Glomerular visceral epithelial cell (primary cell): Measurements from ENCODE around the gene TMPRSS2.

Experiments
- DNase-seq: peaks from one replicate; pipeline ENCODE4 v3.0.0-alpha.2; 2016; ENCODE audit errors: extremely low spot score

The TMPRSS2 gene

GRCh38 chr21:41481191-41481590 is 26.8 kb downstream of the TMPRSS2 start:
- peak; percentile 53 for DNase-seq

- DNase-seq = no peak
Measured at GRCh38 chr21:41480086-41480690, 27.8 kb downstream of the TMPRSS2 start.

GRCh38 chr21:41479686-41480085 is 28.3 kb downstream of the TMPRSS2 start:
- DNase-seq = no peak

- no peak for DNase-seq
Measured at GRCh38 chr21:41478319-41479177, 29.4 kb downstream of the TMPRSS2 start.

GRCh38 chr21:41477641-41478318 is 30.2 kb downstream of the TMPRSS2 start:
- DNase-seq = peak; percentile 52

GRCh38 chr21:41475714-41476420 is 32.1 kb downstream of the TMPRSS2 start:
- DNase-seq = no peak

GRCh38 chr21:41472753-41473548 is 35.0 kb downstream of the TMPRSS2 start:
- no peak for DNase-seq

- no peak for DNase-seq
Measured at GRCh38 chr21:41470054-41470453, 37.9 kb downstream of the TMPRSS2 start.

GRCh38 chr21:41466024-41466820 is 41.7 kb downstream of the TMPRSS2 start:
- DNase-seq = no peak

- no peak for DNase-seq
Measured at GRCh38 chr21:41465176-41465781, 42.7 kb downstream of the TMPRSS2 start.

GRCh38 chr21:41460578-41461527 is 47.1 kb downstream of the TMPRSS2 start:
- peak; percentile 67 for DNase-seq

- no peak for DNase-seq
Measured at GRCh38 chr21:41459884-41460534, 47.9 kb downstream of the TMPRSS2 start.

- no peak for DNase-seq
Measured at GRCh38 chr21:41458559-41458958, 49.4 kb downstream of the TMPRSS2 start.

- no peak for DNase-seq
Measured at GRCh38 chr21:41458121-41458520, 49.8 kb downstream of the TMPRSS2 start.

- DNase-seq = no peak
Measured at GRCh38 chr21:41453761-41454160, 54.2 kb downstream of the TMPRSS2 start.

GRCh38 chr21:41453198-41453597 is 54.8 kb downstream of the TMPRSS2 start:
- DNase-seq = no peak

- DNase-seq = no peak
Measured at GRCh38 chr21:41451753-41452676, 55.9 kb downstream of the TMPRSS2 start.
